Stimulated activated naive CD8-positive, alpha-beta T cell treated with anti-CD3 and anti-CD28 coated beads, Interleukin-15, amount 100 ng/mL, for 72 hours (primary cell): ENCODE results near the gene SRSF8.
"Not testable (repeated sequence)": the region's sequence is repeated elsewhere in the genome, so short reads cannot be mapped to it uniquely, and the experiment has no call there.

Experiments used
- ATAC-seq: fragments of 150-1000 bp; cut with Tn5 transposase; 2 replicates; pipeline ENCODE4 v1.10.0; 2021; ENCODE audit warnings: mild to moderate bottlenecking, moderate library complexity
- DNase-seq, 2 donors: peaks; one replicate each; pipeline ENCODE4 v3.0.0; 2021 to 2022
- H3K27ac Mint-ChIP-seq, 2 donors: one replicate each; pipeline ENCODE4 v1.8.0; 2022; ENCODE audit warnings: mild to moderate bottlenecking in 2 of 2, mixed read lengths in 2 of 2, moderate library complexity in 2 of 2
- H3K27me3 Mint-ChIP-seq: one replicate; pipeline ENCODE4 v1.8.0; 2022; ENCODE audit warnings: mixed read lengths
- H3K4me1 Mint-ChIP-seq: one replicate; pipeline ENCODE4 v1.8.0; 2022; ENCODE audit warnings: mild to moderate bottlenecking, mixed read lengths
- H3K4me3 Mint-ChIP-seq, 2 donors: one replicate each; pipeline ENCODE4 v1.8.0; 2022; ENCODE audit warnings: mild to moderate bottlenecking in 2 of 2, mixed read lengths in 2 of 2, moderate library complexity in 1 of 2
- H3K9me3 Mint-ChIP-seq, 2 donors: one replicate each; pipeline ENCODE4 v1.8.0; 2022; ENCODE audit warnings: mixed read lengths in 2 of 2

The SRSF8 gene

GRCh38 chr11:95100856-95101507, 34.3 kb downstream of the SRSF8 start:
- no peak for ATAC-seq
- no peak overlapping the region for H3K27ac Mint-ChIP-seq
- H3K4me1 Mint-ChIP-seq, result peaks cover 55% of the 10 kb centered on the region
- no peaks in the 10 kb centered on the region for H3K9me3 Mint-ChIP-seq
- no peak for DNase-seq
- H3K27me3 Mint-ChIP-seq, result no peaks in the 10 kb centered on the region
- H3K4me3 Mint-ChIP-seq, result no peak overlapping the region

GRCh38 chr11:95101935-95102334, 35.2 kb downstream of the SRSF8 start:
- DNase-seq (no peak), ATAC-seq (no peak)
- peaks cover 56% of the 10 kb centered on the region for H3K4me1 Mint-ChIP-seq
- H3K27me3 Mint-ChIP-seq, result no peaks in the 10 kb centered on the region
- no peak overlapping the region for H3K27ac Mint-ChIP-seq
- no peaks in the 10 kb centered on the region for H3K9me3 Mint-ChIP-seq
- no peak overlapping the region for H3K4me3 Mint-ChIP-seq

GRCh38 chr11:95102733-95103132, 36.0 kb downstream of the SRSF8 start:
- Mint-ChIP-seq H3K4me1 (peaks cover 55% of the 10 kb centered on the region), H3K27me3 (no peaks in the 10 kb centered on the region), H3K4me3 (no peak overlapping the region), H3K9me3 (no peaks in the 10 kb centered on the region), H3K27ac (no peak overlapping the region)
- no peak for DNase-seq
- no peak for ATAC-seq

- H3K4me1 Mint-ChIP-seq, result peaks cover 50% of the 10 kb centered on the region
These were observed 37.0 kb downstream of the SRSF8 start for GRCh38 chr11:95103701-95104100.

GRCh38 chr11:95104121-95104830, 37.6 kb downstream of the SRSF8 start:
- ATAC-seq, result no peak
- H3K27ac Mint-ChIP-seq, result peak overlapping the region in 1 of 2 donors; percentile 90
- H3K9me3 Mint-ChIP-seq, result no peaks in the 10 kb centered on the region
- H3K27me3 Mint-ChIP-seq, result no peaks in the 10 kb centered on the region
- peaks cover 44% of the 10 kb centered on the region for H3K4me1 Mint-ChIP-seq
- DNase-seq, result no peak
- no peak overlapping the region for H3K4me3 Mint-ChIP-seq

More at GRCh38 chr11:95103701-95104100, 37.0 kb downstream of the SRSF8 start:
- H3K9me3 Mint-ChIP-seq, result no peaks in the 10 kb centered on the region
- H3K27ac Mint-ChIP-seq, result peak overlapping the region in 1 of 2 donors; percentile 90
- DNase-seq, result no peak
- no peak overlapping the region for H3K4me3 Mint-ChIP-seq
- H3K27me3 Mint-ChIP-seq, result no peaks in the 10 kb centered on the region
- no peak for ATAC-seq

GRCh38 chr11:95104856-95105255, 38.1 kb downstream of the SRSF8 start:
- no peak for DNase-seq
- H3K4me1 Mint-ChIP-seq, result peaks cover 44% of the 10 kb centered on the region
- ATAC-seq, result no peak
- no peaks in the 10 kb centered on the region for H3K27me3 Mint-ChIP-seq
- H3K27ac Mint-ChIP-seq, result no peak overlapping the region
- H3K4me3 Mint-ChIP-seq, result no peak overlapping the region
- no peaks in the 10 kb centered on the region for H3K9me3 Mint-ChIP-seq

- Mint-ChIP-seq H3K4me3 (no peak overlapping the region), H3K4me1 (peaks cover 20% of the 10 kb centered on the region), H3K27me3 (no peaks in the 10 kb centered on the region), H3K27ac (no peak overlapping the region), H3K9me3 (no peaks in the 10 kb centered on the region)
- DNase-seq, result no peak
- no peak for ATAC-seq
These were observed 41.5 kb downstream of the SRSF8 start for GRCh38 chr11:95108159-95108611.

- peaks cover 18% of the 10 kb centered on the region for H3K4me1 Mint-ChIP-seq
- H3K27me3 Mint-ChIP-seq, result no peaks in the 10 kb centered on the region
- H3K9me3 Mint-ChIP-seq, result no peaks in the 10 kb centered on the region
- no peak for DNase-seq
- H3K27ac Mint-ChIP-seq, result no peak overlapping the region
- ATAC-seq, result no peak
- no peak overlapping the region for H3K4me3 Mint-ChIP-seq
These were observed 42.2 kb downstream of the SRSF8 start for GRCh38 chr11:95108671-95109551.

GRCh38 chr11:95111471-95111870, 44.8 kb downstream of the SRSF8 start:
- H3K27me3 Mint-ChIP-seq, H3K9me3 Mint-ChIP-seq, H3K4me3 Mint-ChIP-seq, H3K4me1 Mint-ChIP-seq, DNase-seq, ATAC-seq, H3K27ac Mint-ChIP-seq: not testable (repeated sequence)

GRCh38 chr11:95111923-95112540, 45.3 kb downstream of the SRSF8 start:
- H3K9me3 Mint-ChIP-seq, result no peaks in the 10 kb centered on the region
- DNase-seq, result no peak
- peak overlapping the region in 1 of 2 donors; percentile 15 for H3K27ac Mint-ChIP-seq
- H3K27me3 Mint-ChIP-seq, result no peaks in the 10 kb centered on the region
- H3K4me1 Mint-ChIP-seq, result peaks cover 6% of the 10 kb centered on the region
- no peak overlapping the region for H3K4me3 Mint-ChIP-seq
- ATAC-seq, result no peak

- peaks cover 0 to 5% of the 10 kb centered on the region in 2 donors for H3K9me3 Mint-ChIP-seq
- H3K27ac Mint-ChIP-seq, result no peak overlapping the region
- H3K4me3 Mint-ChIP-seq, result no peak overlapping the region
- no peaks in the 10 kb centered on the region for H3K27me3 Mint-ChIP-seq
- DNase-seq (no peak), ATAC-seq (no peak)
- peaks cover 18% of the 10 kb centered on the region for H3K4me1 Mint-ChIP-seq
These were observed 48.9 kb downstream of the SRSF8 start for GRCh38 chr11:95115597-95115996.

- Mint-ChIP-seq H3K4me1 (peaks cover 25% of the 10 kb centered on the region), H3K27ac (peak overlapping the region; percentile 17 to 49), H3K27me3 (no peaks in the 10 kb centered on the region), H3K4me3 (no peak overlapping the region), H3K9me3 (peaks cover 0 to 5% of the 10 kb centered on the region in 2 donors)
- ATAC-seq (peak; percentile 66), DNase-seq (no peak)
These were observed 52.8 kb downstream of the SRSF8 start for GRCh38 chr11:95119361-95120060.
